Left renal pelvis (tissue), 4 donors: ENCODE measurements around the gene UBL4A. TPM values are rescaled to one million over a fixed set of nuclear protein-coding genes. Genes with fewer than 3 reads are reported as not detected.
A peak's percentile ranks its signal among the peaks of the same experiment; 100 is the strongest.

ENCODE experiments used
- DNase-seq, 4 donors: peaks; one replicate each; pipeline ENCODE4 v3.0.0-alpha.2; 2013; ENCODE audit warnings: low read depth in 4 of 4, low spot score in 3 of 4
- polyA plus RNA-seq, 4 donors: library from polyadenylated mRNA; unstranded; fragments of 120-200 nt; gene quantifications; one replicate each; pipeline ENCODE4 v1.2.1, GENCODE V29; 2013; ENCODE audit not compliant: insufficient read length in 4 of 4

UBL4A gene
- polyA plus RNA-seq = 10 to 100 TPM; 19.9 to 29.3 (median 27.1) TPM

GRCh38 chrX:154486396-154487207 is at the start of gene UBL4A:
Gene UBL4A, minus strand, starts transcription at chrX:154486615. Its CDS starts 31 bp downstream, at chrX:154486584.
- peak in 3 of 4 donors; percentile 44 to 58 (median 52) for DNase-seq

GRCh38 chrX:154535892-154536291 is 49.5 kb upstream of the UBL4A start:
- DNase-seq = no peak

GRCh38 chrX:154534526-154535322 is 48.3 kb upstream of the UBL4A start:
- DNase-seq = peak in 2 of 4 donors; percentile 52 to 53

GRCh38 chrX:154532690-154533089 is 46.3 kb upstream of the UBL4A start:
- DNase-seq = no peak

GRCh38 chrX:154531626-154532025 is 45.2 kb upstream of the UBL4A start:
- DNase-seq = no peak

GRCh38 chrX:154530286-154530685 is 43.9 kb upstream of the UBL4A start:
- no peak for DNase-seq

- DNase-seq = no peak
Observed at GRCh38 chrX:154529206-154529612, 42.8 kb upstream of the UBL4A start.

- peak in 3 of 4 donors; percentile 50 to 65 (median 62) for DNase-seq
Observed at GRCh38 chrX:154526901-154527675, 40.7 kb upstream of the UBL4A start.

GRCh38 chrX:154525606-154526490 is 39.4 kb upstream of the UBL4A start:
- no peak for DNase-seq

GRCh38 chrX:154519389-154519788 is 33.0 kb upstream of the UBL4A start:
- no peak for DNase-seq

GRCh38 chrX:154517101-154517781 is 30.8 kb upstream of the UBL4A start:
- no peak for DNase-seq

GRCh38 chrX:154516656-154517100 is 30.3 kb upstream of the UBL4A start:
- peak in 2 of 4 donors; percentile 29 to 47 for DNase-seq

- DNase-seq = peak; percentile 66 to 81 (median 76)
Observed at GRCh38 chrX:154515966-154516655, 29.7 kb upstream of the UBL4A start, which contains the start of gene FAM3A. Gene FAM3A, minus strand, starts transcription at chrX:154516232. Its CDS starts 460 bp downstream, at chrX:154515772.

GRCh38 chrX:154515090-154515965 is 28.9 kb upstream of the UBL4A start:
- no peak for DNase-seq

GRCh38 chrX:154513716-154514115 is 27.3 kb upstream of the UBL4A start:
- no peak for DNase-seq

GRCh38 chrX:154512879-154513553 is 26.6 kb upstream of the UBL4A start:
- DNase-seq = no peak

GRCh38 chrX:154511761-154512160 is 25.3 kb upstream of the UBL4A start:
- DNase-seq = no peak
